MCF 10A (cell line): Measurements from ENCODE around the gene PLEKHA5. TPM values are rescaled to one million over a fixed set of nuclear protein-coding genes. Genes with fewer than 3 reads are reported as not detected.

Source experiments
- BruUV-seq: library from RNA; stranded (reverse); fragments of 400-500 nt; replicated peaks from 2 replicates; lab custom pipeline; 2021; lab: Mats Ljungman, UMichigan
- CTCF ChIA-PET: fragments of 300-600 bp; sonication (Branson Sonifier 250); formaldehyde crosslinking; extraction: SDS; loops from one replicate; lab custom pipeline; 2021; ENCODE audit warnings: antibody characterized with exemption, inconsistent platforms; lab: Yijun Ruan, JAX
- POLR2A ChIA-PET: fragments of 300-600, 350-650 bp; sonication (Branson Sonifier 250); formaldehyde crosslinking; extraction: SDS; loops from one replicate; lab custom pipeline; 2020; ENCODE audit warnings: antibody characterized with exemption, inconsistent platforms; lab: Yijun Ruan, JAX
- DNase-seq: peaks from one replicate; pipeline ENCODE4 v3.0.0-alpha.2; 2018; ENCODE audit not compliant: unreplicated experiment
- H3K27ac Mint-ChIP-seq: one replicate; pipeline ENCODE4 v1.8.0; 2022; ENCODE audit warnings: mild to moderate bottlenecking, low read depth, mixed read lengths; ENCODE audit not compliant: unreplicated experiment
- H3K27me3 Mint-ChIP-seq: one replicate; pipeline ENCODE4 v1.8.0; 2022; ENCODE audit warnings: mixed read lengths; ENCODE audit not compliant: insufficient read depth, unreplicated experiment
- H3K36me3 Mint-ChIP-seq: one replicate; pipeline ENCODE4 v1.8.0; 2022; ENCODE audit warnings: mild to moderate bottlenecking, moderate library complexity, mixed read lengths; ENCODE audit not compliant: insufficient read depth, unreplicated experiment
- H3K4me1 Mint-ChIP-seq: one replicate; pipeline ENCODE4 v1.8.0; 2022; ENCODE audit warnings: mixed read lengths; ENCODE audit not compliant: insufficient read depth, unreplicated experiment
- H3K4me3 Mint-ChIP-seq: one replicate; pipeline ENCODE4 v1.8.0; 2022; ENCODE audit warnings: mild to moderate bottlenecking, moderate library complexity, mixed read lengths; ENCODE audit not compliant: unreplicated experiment
- H3K9me3 Mint-ChIP-seq: one replicate; pipeline ENCODE4 v1.8.0; 2022; ENCODE audit warnings: mixed read lengths; ENCODE audit not compliant: unreplicated experiment
- CTCF ChIP-seq: fragments of 200-600 bp; IDR thresholded peaks from one replicate; pipeline ENCODE4 v1.8.0; 2022; ENCODE audit warnings: antibody characterized with exemption, mild to moderate bottlenecking; ENCODE audit not compliant: unreplicated experiment
- intact Hi-C: fragments of 100-400 bp; cut with micrococcal nuclease; formaldehyde crosslinking; loops from 2 replicates; pipeline ENCODE4 v1.14.1; 2022
- total RNA-seq: library from RNA; stranded (reverse); gene quantifications from 2 replicates; pipeline ENCODE4 v1.2.3, GENCODE V29; 2022

Gene PLEKHA5
- total RNA-seq, 1 experiment from 2014 or later = 25.2 TPM

DNA sequence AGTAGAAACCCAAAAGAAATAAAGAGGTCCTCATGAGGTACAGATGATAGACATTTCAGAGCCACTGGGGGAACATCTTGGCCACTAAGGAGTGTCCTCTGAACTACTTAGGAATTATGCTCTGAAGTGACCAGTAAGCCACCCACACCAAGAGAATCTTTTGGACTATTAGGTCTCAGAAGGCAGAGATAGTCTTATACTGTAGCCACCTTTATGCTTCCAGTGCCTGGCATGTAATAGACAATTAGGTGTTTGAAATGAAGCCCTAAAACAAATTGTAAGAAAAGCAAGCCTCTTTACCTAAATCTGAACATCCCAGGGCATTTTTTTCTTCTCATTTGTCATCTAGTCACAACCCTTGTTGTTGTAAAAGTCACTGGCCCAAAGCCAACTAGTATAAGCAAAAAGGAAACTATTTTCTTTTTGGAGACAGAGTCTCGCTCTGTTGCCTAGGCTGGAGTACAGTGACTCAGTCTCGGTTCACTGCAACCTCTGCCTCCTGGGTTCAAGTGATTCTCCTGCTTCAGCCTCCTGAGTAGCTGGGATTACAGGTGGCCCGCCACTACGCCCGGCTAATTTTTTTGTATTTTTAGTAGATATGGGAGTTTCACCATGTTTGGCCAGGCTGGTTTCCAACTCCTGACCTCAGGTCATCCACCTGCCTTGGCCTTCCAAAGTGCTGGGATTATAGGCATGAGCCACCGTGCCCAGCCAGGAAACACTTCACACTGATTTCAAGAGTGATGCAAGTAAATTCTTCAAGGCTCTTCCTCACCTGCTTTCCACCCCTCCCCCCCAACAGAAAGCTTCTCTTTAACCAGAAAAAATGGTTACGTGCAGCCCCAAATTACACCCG lies 11.1 kb downstream of the PLEKHA5 start:
- DNase-seq = peak; percentile 36
- no peak for TF ChIP-seq CTCF
- H3K27me3 Mint-ChIP-seq = no peaks in the 10 kb centered on the region
- no peak overlapping the region for H3K4me3 Mint-ChIP-seq
- H3K36me3 Mint-ChIP-seq = peaks cover 18% of the 10 kb centered on the region
- no TSS peak for BruUV-seq
- ChIA-PET POLR2A (interaction anchor here (0.8 to 1.0 kb wide), 2 partner anchors 10 to 169 kb away, joined by 4 read pairs; no protein-coding TSS in a partner anchor), CTCF (interaction anchor here (0.7 to 0.8 kb wide), 3 partner anchors 53 to 590 kb away, joined by 3 to 4 read pairs (median 3); no protein-coding TSS in a partner anchor)
- H3K9me3 Mint-ChIP-seq = no peaks in the 10 kb centered on the region
- intact Hi-C loops = no loop called here
- no peak overlapping the region for H3K27ac Mint-ChIP-seq
- H3K4me1 Mint-ChIP-seq = peaks cover 16% of the 10 kb centered on the region

DNA sequence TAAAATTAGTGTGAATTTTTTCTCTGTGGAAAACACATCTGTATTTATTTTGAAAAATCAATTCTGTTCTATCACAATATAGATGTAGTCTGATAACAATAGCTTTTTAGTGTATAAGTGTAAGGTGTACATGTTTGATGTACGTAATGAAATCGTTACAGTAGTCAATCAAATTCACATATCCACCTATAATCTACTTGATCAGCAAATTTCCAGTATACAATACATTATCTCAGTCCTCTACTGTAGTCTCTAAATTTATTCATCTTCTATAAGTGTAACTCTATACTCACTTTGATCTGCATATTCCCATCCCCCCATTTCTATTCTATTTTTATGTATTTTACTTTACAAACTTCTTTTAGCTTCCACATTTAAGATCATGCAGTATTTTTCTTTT lies 13.0 kb downstream of the PLEKHA5 start:
- intact Hi-C loops = no loop called here
- Mint-ChIP-seq H3K27me3 (no peaks in the 10 kb centered on the region), H3K4me1 (peaks cover 16% of the 10 kb centered on the region), H3K36me3 (peaks cover 17% of the 10 kb centered on the region), H3K9me3 (no peaks in the 10 kb centered on the region), H3K27ac (no peak overlapping the region), H3K4me3 (no peak overlapping the region)
- no TSS peak for BruUV-seq
- TF ChIP-seq CTCF = no peak
- DNase-seq = no peak
- CTCF ChIA-PET = no interaction called here
- POLR2A ChIA-PET = interaction anchor here (0.6 kb wide), 1 partner anchor 294 kb away, joined by 3 read pairs; no protein-coding TSS in a partner anchor

- TF ChIP-seq CTCF = no peak
- intact Hi-C loops = no loop called here
- Mint-ChIP-seq H3K27ac (peak overlapping the region; percentile 40), H3K4me3 (no peak overlapping the region), H3K9me3 (no peaks in the 10 kb centered on the region), H3K27me3 (no peaks in the 10 kb centered on the region), H3K4me1 (peaks cover 9% of the 10 kb centered on the region), H3K36me3 (peaks cover 26% of the 10 kb centered on the region)
- DNase-seq = no peak
- BruUV-seq = no TSS peak
- POLR2A ChIA-PET = no interaction called here
- CTCF ChIA-PET = interaction anchor here (0.6 to 0.7 kb wide), 4 partner anchors 12 to 75 kb away, joined by 3 to 5 read pairs (median 4); no protein-coding TSS in a partner anchor
Observed at GRCh38 chr12:19144287-19144686, 14.8 kb downstream of the PLEKHA5 start.

DNA sequence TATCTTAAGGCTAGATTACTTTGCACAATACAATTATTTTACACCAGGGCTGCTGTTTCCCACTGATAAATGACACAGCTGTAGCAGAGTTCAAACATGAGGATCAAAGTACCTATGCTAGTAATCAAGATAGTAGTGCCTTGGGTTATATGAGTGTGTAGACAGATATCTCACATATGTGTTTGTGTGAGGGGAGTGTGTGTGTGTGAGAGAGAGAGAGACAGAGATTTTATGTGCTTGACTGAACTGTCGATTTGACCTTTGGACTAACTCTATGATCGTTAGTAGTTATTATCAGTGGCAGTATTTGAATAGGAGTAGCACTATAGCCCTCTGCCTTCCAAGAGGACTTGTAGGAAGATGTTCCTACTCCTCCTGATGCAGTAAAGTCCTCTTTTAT lies 15.5 kb downstream of the PLEKHA5 start:
- Mint-ChIP-seq H3K36me3 (peaks cover 32% of the 10 kb centered on the region), H3K4me1 (peaks cover 2% of the 10 kb centered on the region), H3K27ac (no peak overlapping the region), H3K9me3 (no peaks in the 10 kb centered on the region), H3K27me3 (no peaks in the 10 kb centered on the region), H3K4me3 (no peak overlapping the region)
- no peak for DNase-seq
- no TSS peak for BruUV-seq
- ChIA-PET POLR2A (no interaction called here), CTCF (no interaction called here)
- no peak for TF ChIP-seq CTCF
- intact Hi-C loops = no loop called here
